Activated naive CD8-positive, alpha-beta T cell treated with anti-CD3 and anti-CD28 coated beads, Interleukin-2, amount 10 ng/mL, durations not matched to agents 7 days and 5 days (primary cell): Measurements from ENCODE around the gene ZNF48. TPM values are rescaled to one million over a fixed set of nuclear protein-coding genes. Genes with fewer than 3 reads are reported as not detected.
A peak's percentile ranks its signal among the peaks of the same experiment; 100 is the strongest.
"Not testable (repeated sequence)": the region's sequence is repeated elsewhere in the genome, so short reads cannot be mapped to it uniquely, and the experiment has no call there.

Experiments used
- ATAC-seq: fragments of 150-1000 bp; cut with Tn5 transposase; one replicate; pipeline ENCODE4 v1.10.0; 2021; ENCODE audit warnings: low read depth, moderate library complexity
- POLR2A ChIA-PET: fragments of 350-600 bp; sonication (Branson Sonifier 250); formaldehyde crosslinking; loops from one replicate; lab custom pipeline; 2021; ENCODE audit warnings: antibody characterized with exemption; lab: Charles Lee
- DNase-seq: peaks from one replicate; pipeline ENCODE4 v3.0.0; 2021
- H3K27ac Mint-ChIP-seq: one replicate; pipeline ENCODE4 v1.8.0; 2022; ENCODE audit warnings: mild to moderate bottlenecking, mixed read lengths
- H3K27me3 Mint-ChIP-seq: one replicate; pipeline ENCODE4 v1.8.0; 2022; ENCODE audit warnings: mild to moderate bottlenecking, moderate library complexity, mixed read lengths
- H3K36me3 Mint-ChIP-seq: one replicate; pipeline ENCODE4 v1.8.0; 2021; ENCODE audit warnings: mild to moderate bottlenecking, mixed read lengths
- H3K4me1 Mint-ChIP-seq: one replicate; pipeline ENCODE4 v1.8.0; 2021; ENCODE audit warnings: mixed read lengths
- H3K4me3 Mint-ChIP-seq: one replicate; pipeline ENCODE4 v1.8.0; 2022; ENCODE audit warnings: mild to moderate bottlenecking, moderate library complexity, mixed read lengths
- H3K9me3 Mint-ChIP-seq: one replicate; pipeline ENCODE4 v1.8.0; 2021; ENCODE audit warnings: mixed read lengths
- total RNA-seq, 2 experiments: library from RNA; stranded (reverse); gene quantifications; one replicate each; pipeline ENCODE4 v1.2.3, GENCODE V29; 2021

Gene ZNF48
- total RNA-seq, 2 experiments from 2014 or later = 14.4 to 15.5 TPM

DNA sequence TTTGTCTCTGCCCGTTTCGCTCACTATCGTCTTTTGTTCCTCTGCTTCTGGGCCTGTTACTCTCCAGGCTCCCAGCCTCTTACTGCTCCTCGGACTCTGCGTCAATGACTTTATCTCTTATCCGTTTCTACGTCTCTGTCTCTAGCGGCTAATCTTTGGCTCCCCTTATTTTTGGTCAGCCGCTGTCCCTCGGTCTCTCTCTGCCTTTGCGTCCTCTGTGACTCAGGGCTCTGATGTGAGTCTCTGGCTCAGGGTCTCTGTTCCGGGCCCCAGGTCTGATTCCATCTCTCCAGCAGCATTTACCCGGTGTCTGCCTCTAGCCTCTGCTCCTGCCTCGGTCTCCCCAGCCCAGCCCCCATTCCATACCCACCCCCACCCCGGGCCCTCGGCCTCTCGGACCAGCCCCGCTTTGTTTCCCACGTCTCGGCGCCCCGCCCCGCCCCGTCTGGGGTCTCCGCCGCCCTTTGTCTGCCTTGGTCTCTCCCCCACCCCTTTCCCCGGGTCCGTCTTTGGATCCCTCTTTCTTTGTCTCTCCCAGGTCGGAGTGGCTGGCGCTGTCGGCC is 547 bp upstream of the ZNF48 start:
- Mint-ChIP-seq H3K36me3 (peaks cover 10% of the 10 kb centered on the region), H3K9me3 (no peaks in the 10 kb centered on the region), H3K4me3 (peak overlapping the region; percentile 94), H3K27me3 (no peaks in the 10 kb centered on the region), H3K4me1 (peaks cover 30% of the 10 kb centered on the region), H3K27ac (peak overlapping the region; percentile 82)
- POLR2A ChIA-PET = interaction anchor here (0.8 to 4.2 kb wide), 8 partner anchors 12 to 64 kb away, joined by 3 to 74 read pairs (median 4); partner anchors contain the start of genes CD2BP2, SEPTIN1, TBC1D10B and ZNF771
- DNase-seq (no peak), ATAC-seq (no peak)

DNA sequence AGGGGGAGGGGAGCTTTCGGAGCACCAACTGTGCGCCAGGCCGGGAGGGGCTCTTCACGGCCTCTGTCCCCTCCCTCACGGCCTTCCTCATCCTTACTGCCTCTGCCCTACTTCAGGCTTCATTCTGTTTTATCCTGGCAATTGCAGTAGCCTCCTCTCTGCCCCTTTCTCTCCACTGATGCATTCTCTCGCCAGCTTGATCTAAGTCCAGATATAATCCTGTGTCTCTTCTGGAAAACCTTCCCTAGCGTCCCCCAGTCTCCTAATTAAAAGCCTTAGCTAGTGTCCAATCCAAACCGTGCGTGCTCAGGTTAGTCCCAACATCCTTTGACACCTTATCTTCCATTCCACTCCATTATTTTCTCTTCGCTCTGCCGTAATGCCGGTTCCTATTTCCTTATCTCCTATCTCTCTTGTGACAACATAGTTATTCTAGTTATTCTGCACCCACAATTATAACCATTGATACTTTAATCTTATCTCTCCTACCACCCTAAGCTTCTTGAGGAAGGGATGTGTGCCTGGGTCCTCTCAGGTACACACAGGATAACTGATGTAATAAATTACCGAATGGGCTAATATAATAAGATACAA is 869 bp downstream of the ZNF48 start:
- no peak for DNase-seq
- H3K27ac Mint-ChIP-seq = peak overlapping the region; percentile 66
- H3K4me3 Mint-ChIP-seq = peak overlapping the region; percentile 94
- POLR2A ChIA-PET = interaction anchor here (0.6 to 4.2 kb wide), 12 partner anchors 12 to 376 kb away, joined by 3 to 74 read pairs (median 4); partner anchors contain the start of genes ALDOA, CD2BP2, DCTPP1 and SEPTIN1
- peak; percentile 1 for ATAC-seq
- peaks cover 37% of the 10 kb centered on the region for H3K4me1 Mint-ChIP-seq
- peaks cover 10% of the 10 kb centered on the region for H3K36me3 Mint-ChIP-seq
- H3K9me3 Mint-ChIP-seq = no peaks in the 10 kb centered on the region
- no peaks in the 10 kb centered on the region for H3K27me3 Mint-ChIP-seq

DNA sequence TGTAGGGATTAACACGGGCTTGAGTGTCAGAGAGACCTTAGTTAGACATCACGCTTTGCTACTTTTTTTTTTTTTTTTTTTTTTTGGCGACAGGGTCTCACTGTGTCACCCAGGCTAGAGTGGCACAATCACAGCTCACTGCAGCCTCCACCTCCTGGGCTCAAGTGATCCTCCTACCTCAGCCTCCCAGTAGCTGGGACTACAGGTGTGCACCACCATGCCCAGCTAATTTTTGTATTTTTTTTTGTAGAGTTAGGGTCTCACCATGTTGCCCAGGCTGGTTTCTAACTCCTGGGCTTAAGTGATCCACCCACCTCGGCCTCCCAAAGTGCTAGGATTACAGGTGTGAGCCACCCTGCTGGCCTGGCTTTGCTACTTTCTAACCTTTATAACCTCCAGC is 1.4 kb downstream of the ZNF48 start:
- not testable (repeated sequence) for H3K9me3 Mint-ChIP-seq, H3K27me3 Mint-ChIP-seq, DNase-seq, ATAC-seq, H3K27ac Mint-ChIP-seq
- peaks cover 39% of the 10 kb centered on the region for H3K4me1 Mint-ChIP-seq
- POLR2A ChIA-PET = interaction anchor here (0.6 to 4.2 kb wide), 6 partner anchors 11 to 376 kb away, joined by 3 to 74 read pairs (median 8); partner anchors contain the start of genes CD2BP2, SEPTIN1, TBC1D10B and ZNF771
- H3K36me3 Mint-ChIP-seq = peaks cover 10% of the 10 kb centered on the region
- H3K4me3 Mint-ChIP-seq = peak overlapping the region; percentile 94

DNA sequence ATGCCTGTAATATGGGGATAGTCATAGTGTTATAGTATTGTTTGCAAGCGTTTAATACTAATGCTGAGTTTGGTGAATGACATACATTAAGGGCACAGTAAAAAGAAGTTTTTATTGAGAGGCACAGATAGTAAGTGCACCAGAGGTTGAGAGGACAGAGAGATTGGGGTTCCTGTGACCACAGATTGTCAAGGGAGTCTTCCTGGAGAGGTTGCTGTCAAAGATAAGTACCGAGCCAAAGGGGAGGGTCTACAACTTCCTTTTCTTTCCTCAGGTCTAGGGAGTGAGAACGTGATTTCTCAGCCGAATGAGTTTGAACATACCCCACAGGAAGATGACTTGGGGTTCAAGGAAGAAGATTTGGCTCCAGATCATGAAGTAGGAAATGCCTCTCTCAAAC is 1.8 kb downstream of the ZNF48 start:
- no peak for ATAC-seq
- peaks cover 10% of the 10 kb centered on the region for H3K36me3 Mint-ChIP-seq
- H3K27me3 Mint-ChIP-seq = peaks cover 4% of the 10 kb centered on the region
- peak overlapping the region; percentile 51 for H3K4me3 Mint-ChIP-seq
- peaks cover 41% of the 10 kb centered on the region for H3K4me1 Mint-ChIP-seq
- POLR2A ChIA-PET = interaction anchor here (0.6 to 4.2 kb wide), 3 partner anchors 10 to 212 kb away, joined by 3 to 74 read pairs (median 7); partner anchors contain the start of genes SEPTIN1 and ZNF771
- no peak for DNase-seq
- no peaks in the 10 kb centered on the region for H3K9me3 Mint-ChIP-seq
- peak overlapping the region; percentile 70 for H3K27ac Mint-ChIP-seq

DNA sequence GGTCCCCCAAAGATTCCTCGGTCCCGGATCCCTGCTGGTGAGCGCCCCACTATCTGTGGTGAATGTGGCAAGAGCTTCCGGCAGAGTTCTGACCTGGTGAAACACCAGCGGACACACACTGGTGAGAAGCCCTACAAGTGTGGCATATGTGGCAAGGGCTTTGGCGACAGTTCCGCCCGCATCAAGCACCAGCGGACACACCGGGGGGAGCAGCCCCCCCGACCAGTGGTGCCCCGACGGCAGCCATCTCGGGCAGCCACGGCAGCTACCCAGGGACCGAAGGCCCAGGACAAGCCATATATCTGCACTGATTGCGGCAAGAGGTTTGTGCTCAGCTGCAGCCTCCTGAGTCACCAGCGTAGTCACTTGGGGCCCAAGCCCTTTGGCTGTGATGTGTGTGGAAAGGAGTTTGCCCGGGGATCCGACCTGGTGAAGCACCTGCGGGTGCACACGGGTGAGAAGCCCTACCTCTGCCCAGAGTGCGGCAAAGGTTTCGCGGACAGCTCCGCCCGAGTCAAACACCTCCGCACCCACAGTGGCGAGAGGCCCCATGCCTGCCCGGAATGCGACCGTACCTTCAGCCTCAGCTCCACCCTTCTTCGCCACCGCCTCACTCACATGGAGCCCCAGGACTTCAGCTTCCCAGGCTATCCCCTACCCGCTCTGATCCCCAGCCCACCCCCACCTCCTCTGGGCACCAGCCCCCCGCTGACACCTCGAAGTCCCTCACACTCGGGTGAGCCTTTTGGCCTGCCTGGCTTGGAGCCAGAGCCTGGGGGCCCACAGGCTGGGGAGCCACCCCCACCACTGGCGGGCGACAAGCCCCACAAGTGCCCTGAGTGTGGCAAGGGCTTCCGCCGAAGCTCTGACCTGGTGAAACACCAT is 2.8 kb downstream of the ZNF48 start:
- peak; percentile 37 for DNase-seq
- Mint-ChIP-seq H3K4me1 (peaks cover 38% of the 10 kb centered on the region), H3K9me3 (no peaks in the 10 kb centered on the region), H3K27ac (no peak overlapping the region), H3K27me3 (peaks cover 4% of the 10 kb centered on the region), H3K4me3 (no peak overlapping the region), H3K36me3 (peaks cover 10% of the 10 kb centered on the region)
- POLR2A ChIA-PET = interaction anchor here (1.4 to 4.2 kb wide), 2 partner anchors 9 to 17 kb away, joined by 7 to 74 read pairs; partner anchors contain the start of genes SEPTIN1 and ZNF771
- no peak for ATAC-seq

DNA sequence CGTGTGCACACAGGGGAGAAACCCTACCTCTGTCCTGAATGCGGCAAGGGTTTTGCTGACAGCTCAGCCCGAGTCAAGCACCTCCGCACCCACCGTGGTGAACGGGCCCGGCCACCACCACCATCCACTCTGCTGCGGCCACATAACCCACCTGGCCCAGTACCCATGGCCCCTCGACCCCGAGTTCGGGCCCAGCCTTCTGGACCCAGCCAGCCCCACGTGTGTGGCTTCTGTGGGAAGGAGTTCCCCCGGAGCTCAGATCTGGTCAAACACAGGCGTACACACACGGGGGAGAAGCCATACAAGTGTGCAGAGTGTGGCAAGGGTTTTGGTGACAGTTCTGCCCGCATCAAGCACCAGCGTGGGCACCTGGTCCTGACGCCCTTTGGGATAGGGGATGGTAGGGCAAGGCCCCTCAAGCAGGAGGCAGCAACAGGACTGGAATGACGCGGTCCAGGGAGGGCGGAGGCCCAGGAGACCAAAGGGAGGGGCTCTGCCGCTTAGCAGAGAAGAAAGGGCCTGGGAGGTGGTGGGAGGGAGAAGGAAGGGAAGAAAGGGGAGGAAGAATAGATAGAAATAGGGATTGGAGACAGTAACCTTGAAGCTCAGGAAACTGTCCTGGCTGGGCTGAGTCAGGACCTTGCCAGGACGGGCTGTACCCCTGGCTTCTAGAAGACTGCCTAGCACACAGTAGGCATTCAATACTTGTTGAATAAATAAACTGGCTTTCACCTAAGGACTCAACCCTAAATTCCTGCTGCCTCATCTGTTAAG is 3.6 kb downstream of the ZNF48 start:
- H3K4me1 Mint-ChIP-seq = peaks cover 38% of the 10 kb centered on the region
- peak overlapping the region; percentile 62 for H3K4me3 Mint-ChIP-seq
- peak overlapping the region; percentile 11 for H3K27ac Mint-ChIP-seq
- H3K27me3 Mint-ChIP-seq = peaks cover 4% of the 10 kb centered on the region
- DNase-seq (no peak), ATAC-seq (no peak)
- H3K36me3 Mint-ChIP-seq = peaks cover 10% of the 10 kb centered on the region
- POLR2A ChIA-PET = interaction anchor here (2.2 to 4.2 kb wide), 2 partner anchors 17 to 18 kb away, joined by 8 to 74 read pairs; partner anchors contain the start of gene SEPTIN1
- H3K9me3 Mint-ChIP-seq = no peaks in the 10 kb centered on the region

DNA sequence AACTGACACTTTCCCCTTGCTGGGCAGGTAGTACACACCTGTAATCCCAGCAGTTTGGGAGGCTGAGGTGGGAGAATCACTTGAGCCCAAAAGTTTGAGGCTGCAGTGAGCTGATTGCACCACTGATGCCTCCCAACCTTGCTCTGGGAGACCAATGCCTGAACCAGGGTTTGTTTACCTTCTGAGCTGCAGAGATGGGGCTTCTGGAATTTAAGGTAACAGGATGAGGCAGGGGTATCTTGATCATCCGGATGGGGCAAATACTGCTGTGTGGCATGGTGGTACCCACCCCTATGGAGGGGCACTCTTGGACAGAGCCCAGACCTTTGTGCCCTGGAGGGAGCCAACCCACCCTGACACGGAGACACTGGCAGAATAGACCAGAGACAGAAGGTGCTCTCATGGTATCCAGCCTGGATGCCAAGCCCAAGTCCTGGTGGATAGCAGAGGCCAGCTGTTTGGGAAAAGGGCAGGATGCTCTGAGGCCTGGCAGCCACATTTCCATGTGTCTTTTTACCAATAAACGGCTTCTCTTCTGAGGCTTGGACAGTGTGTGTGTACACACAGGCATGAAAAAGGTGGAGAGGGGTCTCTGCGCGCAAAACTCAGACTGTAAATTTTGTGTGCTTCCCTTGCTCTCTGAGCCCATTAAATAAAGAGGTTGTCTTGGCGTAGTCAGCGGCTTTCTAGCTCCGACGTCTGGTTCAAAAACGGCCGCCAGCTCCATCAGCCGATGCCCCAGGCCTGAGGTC is 4.4 kb downstream of the ZNF48 start:
- peaks cover 6% of the 10 kb centered on the region for H3K27me3 Mint-ChIP-seq
- POLR2A ChIA-PET = interaction anchor here (1.6 to 2.2 kb wide), 2 partner anchors 18 kb away, joined by 4 to 8 read pairs; partner anchors contain the start of gene SEPTIN1
- ATAC-seq = no peak
- peaks cover 10% of the 10 kb centered on the region for H3K36me3 Mint-ChIP-seq
- no peaks in the 10 kb centered on the region for H3K9me3 Mint-ChIP-seq
- H3K4me1 Mint-ChIP-seq = peaks cover 34% of the 10 kb centered on the region
- H3K4me3 Mint-ChIP-seq = peak overlapping the region; percentile 90
- DNase-seq = no peak
- H3K27ac Mint-ChIP-seq = peak overlapping the region; percentile 42

DNA sequence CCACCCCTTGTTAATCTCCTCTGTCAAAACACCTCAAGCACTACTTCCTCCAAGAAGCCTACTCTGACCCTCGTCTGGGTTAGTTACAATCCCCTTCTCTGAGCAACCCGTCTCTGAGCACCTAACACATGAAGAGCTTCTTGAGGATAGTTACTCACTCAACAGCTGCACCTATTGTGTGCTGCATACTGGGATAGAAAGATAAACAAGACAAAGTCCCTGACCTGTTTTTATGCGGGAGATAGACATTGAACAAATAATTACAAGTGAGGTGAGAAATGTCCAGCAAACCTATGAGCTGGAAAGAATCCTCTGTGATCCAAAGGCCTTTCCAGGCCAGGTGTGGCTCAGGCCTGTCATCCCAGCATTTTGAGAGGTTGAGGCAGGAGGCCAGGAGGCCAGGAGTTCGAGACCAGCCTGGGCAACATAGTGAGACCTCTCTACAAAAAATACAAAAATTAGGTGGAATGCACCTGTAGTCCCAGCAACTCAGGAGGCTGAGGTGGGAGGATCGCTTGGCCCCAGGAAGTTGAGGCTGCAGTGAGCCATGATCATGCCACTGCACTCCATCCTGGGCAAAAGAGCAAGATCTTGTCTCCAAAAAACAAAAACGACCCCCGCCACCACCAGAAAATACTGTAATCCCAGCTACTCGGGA is 6.7 kb downstream of the ZNF48 start:
- POLR2A ChIA-PET = interaction anchor here (0.6 to 1.3 kb wide), 2 partner anchors 19 to 782 kb away, joined by 3 to 5 read pairs; partner anchors contain the start of gene SEPTIN1
- Mint-ChIP-seq H3K27me3 (peaks cover 6% of the 10 kb centered on the region), H3K4me1 (peaks cover 31% of the 10 kb centered on the region), H3K9me3 (no peaks in the 10 kb centered on the region), H3K4me3 (peak overlapping the region; percentile 37), H3K36me3 (peaks cover 9% of the 10 kb centered on the region), H3K27ac (no peak overlapping the region)
- ATAC-seq (no peak), DNase-seq (no peak)

DNA sequence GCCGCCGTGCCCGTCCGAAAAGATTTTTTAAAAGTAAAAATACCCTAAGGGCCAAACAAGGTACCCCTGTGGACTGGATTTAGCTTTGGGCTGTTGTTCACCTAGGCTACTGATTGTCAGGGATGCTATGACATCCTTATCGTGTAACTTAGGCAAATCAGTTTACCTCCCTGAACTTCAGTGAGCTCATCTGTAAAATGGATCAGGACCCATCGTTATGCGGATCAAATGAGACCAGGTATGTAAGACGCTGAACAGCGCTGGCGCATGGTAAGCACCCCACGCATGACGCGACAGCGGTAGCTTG is 11.5 kb downstream of the ZNF48 start:
- DNase-seq = no peak
- POLR2A ChIA-PET = interaction anchor here (0.6 to 2.3 kb wide), 17 partner anchors 8 to 481 kb away, joined by 3 to 19 read pairs (median 5); partner anchors contain the start of genes SEPTIN1, TBX6 and ZNF48
- peaks cover 3% of the 10 kb centered on the region for H3K36me3 Mint-ChIP-seq

DNA sequence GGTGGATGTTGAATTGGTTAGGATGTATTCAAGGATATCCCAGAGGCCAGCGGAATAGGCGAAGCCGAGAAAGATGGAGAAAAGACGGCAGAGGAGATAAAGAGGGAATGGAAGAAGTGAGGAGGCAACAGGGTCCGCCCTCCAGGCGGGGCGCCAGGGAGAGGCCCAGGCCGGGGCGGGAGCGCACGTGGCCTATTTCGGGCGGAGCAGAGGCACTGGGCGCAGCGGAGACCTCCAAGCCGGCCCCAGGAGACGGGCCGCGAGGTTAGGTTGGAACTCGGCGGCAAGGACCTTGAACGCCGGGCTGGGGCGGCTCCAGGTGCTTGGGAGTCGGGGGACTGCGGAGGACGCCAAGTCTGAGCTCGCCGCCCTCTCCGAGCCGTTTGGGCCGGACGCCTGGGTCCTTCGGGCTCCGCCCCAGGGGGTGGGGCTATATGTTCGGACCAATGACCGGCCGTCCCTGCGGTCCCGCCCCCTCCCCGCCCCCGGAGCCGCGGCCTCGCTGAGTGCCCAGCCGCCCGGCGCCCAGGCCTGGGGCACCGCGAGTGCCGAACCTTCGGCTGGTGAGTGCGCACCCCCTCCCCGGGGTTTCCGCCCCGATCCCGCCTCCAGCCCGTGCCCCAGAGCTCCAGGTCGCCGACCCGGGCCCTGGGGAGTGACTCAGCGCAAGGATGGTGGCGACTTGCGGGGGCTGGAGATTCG is 12.0 kb downstream of the ZNF48 start, which contains the start of gene ZNF771:
TSS of gene ZNF771 (plus strand) at position 505 of the 702 bp plus-strand sequence. CDS start 448 bp downstream, outside the sequence.
- no peaks in the 10 kb centered on the region for H3K9me3 Mint-ChIP-seq
- ATAC-seq = peak; percentile 83

More for the DNA sequence above, 11.5 kb downstream of the ZNF48 start:
- Mint-ChIP-seq H3K27ac (peak overlapping the region; percentile 92), H3K4me3 (peak overlapping the region; percentile 98), H3K27me3 (peaks cover 3% of the 10 kb centered on the region), H3K4me1 (peaks cover 14% of the 10 kb centered on the region), H3K9me3 (no peaks in the 10 kb centered on the region)
- peak; percentile 30 for ATAC-seq

More for the DNA sequence above, 12.0 kb downstream of the ZNF48 start, which contains the start of gene ZNF771:
- Mint-ChIP-seq H3K4me3 (peak within 1 kb of the TSS; percentile 98), H3K27ac (peak within 1 kb of the TSS; percentile 92), H3K36me3 (peaks cover 5% of the 10 kb centered on the region), H3K27me3 (peaks cover 2% of the 10 kb centered on the region), H3K4me1 (peaks cover 18% of the 10 kb centered on the region)
- POLR2A ChIA-PET = interaction anchor here (0.7 to 2.3 kb wide), 16 partner anchors 8 to 315 kb away, joined by 3 to 19 read pairs (median 6); partner anchors contain the start of genes SEPTIN1, TBX6 and ZNF48
- DNase-seq = peak; percentile 93
